Kasumi-1 (cell line): ENCODE results near the gene DDN.

Source experiments
- DNase-seq, 2 experiments: peaks; one replicate each; lab custom pipeline; 2025; lab: John Stamatoyannopoulos, UW

DDN gene

DNA sequence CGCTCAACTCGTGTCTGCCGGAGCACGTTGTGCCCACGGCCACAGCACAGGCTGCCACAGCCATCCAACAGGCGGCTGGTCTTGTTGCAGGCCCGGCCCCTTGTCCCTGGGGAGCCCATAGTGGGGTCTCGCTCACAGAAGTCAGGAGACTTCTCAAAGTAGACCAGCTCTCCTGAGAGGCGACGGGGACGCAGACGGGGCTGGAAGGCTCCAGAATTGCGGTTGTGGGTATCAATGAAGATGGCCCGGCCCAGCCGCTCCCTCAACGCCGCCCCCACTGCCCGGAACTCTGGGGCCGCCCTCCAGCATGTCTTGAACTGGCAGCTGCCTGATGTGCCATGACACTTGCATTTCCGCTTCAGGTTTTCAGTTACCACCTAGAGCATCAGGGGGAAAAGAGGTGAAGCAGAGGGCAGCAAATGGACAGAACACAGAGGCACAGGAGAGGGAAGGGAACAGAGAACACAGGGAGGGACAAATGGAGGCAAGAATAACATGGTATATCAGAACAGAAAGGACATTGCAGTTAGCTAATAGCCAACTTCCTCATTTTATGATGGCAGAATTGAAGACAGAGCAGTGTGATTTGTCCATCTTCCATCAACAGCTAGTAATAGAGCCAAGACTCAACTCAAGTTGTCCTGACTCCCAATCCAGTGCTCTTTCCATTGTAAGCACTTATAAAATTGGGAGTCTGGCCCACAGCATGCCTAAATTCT lies 32.8 kb downstream of the DDN start:
- DNase-seq: peak; percentile 47 to 67

DNA sequence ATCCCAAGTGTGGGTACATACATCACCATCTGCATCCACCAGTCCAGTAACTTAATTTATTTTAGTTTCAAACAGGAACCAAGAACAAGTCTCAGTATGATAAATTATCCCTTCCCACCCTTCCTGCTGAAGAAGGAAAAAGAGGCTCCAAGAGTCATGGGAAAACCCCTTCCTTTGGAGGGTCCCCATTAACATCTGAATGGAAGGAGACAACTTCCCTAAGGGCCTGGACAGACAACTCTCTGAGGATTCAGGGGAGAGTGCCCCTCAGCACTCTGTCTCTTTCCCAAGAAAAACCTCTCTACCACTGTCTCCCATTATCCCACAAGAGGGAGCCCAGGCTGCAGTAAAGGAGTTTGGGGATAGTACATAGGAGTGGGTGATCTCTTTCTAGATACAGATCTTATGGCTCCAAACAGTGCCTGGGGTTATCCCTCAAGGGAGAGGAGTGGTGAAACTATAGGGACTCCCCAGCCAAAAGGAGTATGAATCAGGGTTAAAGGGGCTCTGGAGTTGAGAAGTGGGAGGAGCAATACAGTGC lies 33.8 kb downstream of the DDN start:
- no peak for DNase-seq

DNA sequence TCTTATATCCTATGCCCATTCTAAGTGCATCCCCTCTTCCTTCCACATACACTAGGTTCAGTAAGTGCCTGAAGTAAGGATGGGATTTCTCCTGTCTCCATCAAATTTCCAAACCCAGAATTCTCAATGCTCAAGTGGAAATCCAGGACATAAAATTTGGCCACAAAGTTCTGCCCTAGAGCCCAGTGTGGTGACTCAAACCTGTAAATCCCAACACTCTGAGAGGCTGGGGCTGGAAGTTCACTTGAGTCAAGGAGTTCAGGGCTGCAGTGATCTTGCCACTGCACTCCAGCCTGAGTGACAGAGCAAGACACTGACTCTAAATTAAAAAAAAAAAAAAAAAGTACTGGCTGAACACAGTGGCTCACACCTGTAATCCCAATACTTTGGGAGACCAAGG lies 37.4 kb downstream of the DDN start:
- no peak for DNase-seq

DNA sequence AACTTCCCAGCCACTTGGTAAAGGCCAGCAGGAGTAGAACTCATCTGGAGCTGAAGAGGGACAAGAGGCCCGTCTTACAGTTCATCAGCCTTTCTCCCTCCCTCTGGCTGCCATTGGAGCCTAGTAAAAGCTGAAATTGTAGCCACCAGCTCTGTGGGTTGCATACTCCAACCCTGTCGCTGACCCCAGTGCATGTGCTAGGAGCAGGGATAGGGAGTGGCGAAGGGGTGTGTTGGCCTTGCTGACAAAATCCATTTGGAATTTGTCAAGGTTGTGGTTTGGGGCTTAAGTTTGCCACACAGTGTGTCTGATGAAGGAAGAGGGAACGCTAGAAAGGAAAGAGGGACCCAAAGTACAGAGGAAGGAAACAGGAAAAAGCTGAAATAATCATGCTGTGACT lies 37.8 kb downstream of the DDN start:
- no peak for DNase-seq

DNA sequence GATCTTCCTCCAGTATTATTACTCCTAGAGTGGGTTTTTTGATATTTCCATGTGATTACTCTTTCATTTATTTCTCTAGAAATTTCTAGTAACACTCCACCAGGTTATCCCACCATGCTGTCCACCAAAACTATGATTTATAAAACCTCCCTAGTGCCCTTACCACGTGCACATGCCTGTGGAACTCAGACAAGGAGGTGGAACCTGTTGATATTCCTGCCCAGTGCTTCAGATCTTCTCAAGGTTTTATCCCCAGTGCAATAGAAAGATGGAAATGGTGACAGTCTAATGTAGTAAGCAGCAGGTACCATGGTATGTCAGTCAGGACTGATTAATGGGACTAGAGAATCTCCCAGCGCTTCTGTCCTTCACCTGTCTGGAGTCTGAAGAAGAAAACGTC lies 38.3 kb downstream of the DDN start:
- DNase-seq: no peak

- peak in 1 of 2 experiments; percentile 27 for DNase-seq
Measured at GRCh38 chr12:48958049-48958388, 41.2 kb downstream of the DDN start.

GRCh38 chr12:48957141-48958048 lies 41.8 kb downstream of the DDN start, which contains the start of gene ARF3:
Gene ARF3 (minus strand): TSS chr12:48957487. CDS start chr12:48941095, 16,392 bp downstream.
- DNase-seq: peak; percentile 90 to 95

GRCh38 chr12:48956279-48957140 lies 42.7 kb downstream of the DDN start:
- peak; percentile 96 to 97 for DNase-seq

GRCh38 chr12:48954841-48955501 lies 44.2 kb downstream of the DDN start:
- peak; percentile 94 for DNase-seq

DNA sequence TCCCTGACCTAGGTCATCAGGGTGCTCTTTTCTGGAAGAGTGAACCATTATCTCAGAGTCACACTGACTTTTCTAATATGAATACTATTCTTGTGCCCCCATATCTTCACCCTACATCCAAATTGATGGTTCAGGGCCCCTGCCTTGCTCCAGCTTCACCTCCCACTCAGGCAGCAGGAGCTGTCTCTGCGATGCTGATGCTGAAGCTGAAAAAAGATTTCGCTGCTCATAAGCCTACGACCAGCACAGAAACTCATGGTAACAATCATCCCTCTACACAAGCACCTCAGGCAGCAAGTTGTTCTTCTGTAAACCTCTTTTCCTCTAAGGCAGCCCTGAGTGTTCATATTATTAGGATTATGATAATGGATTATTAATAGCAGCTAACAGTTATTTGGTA lies 45.1 kb downstream of the DDN start:
- DNase-seq: no peak

DNA sequence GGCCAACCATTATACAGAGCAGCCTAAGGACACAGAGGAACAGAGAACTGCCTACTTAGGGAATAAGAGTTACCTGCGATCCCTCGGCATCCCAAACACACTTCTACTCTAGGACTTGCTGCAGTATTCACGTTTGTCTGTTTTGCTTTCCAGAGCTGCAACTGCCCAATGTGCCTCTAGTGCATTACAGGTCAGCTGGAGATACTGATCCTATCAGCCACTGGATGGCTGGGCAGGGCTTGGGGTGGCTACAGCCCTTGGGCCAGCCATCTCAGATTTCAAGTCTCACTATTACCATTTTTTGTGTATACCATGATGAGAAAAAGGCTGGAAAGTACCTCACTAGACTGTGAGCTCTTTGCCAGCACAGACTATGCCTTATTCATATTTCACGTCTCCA lies 46.5 kb downstream of the DDN start:
- no peak for DNase-seq

DNA sequence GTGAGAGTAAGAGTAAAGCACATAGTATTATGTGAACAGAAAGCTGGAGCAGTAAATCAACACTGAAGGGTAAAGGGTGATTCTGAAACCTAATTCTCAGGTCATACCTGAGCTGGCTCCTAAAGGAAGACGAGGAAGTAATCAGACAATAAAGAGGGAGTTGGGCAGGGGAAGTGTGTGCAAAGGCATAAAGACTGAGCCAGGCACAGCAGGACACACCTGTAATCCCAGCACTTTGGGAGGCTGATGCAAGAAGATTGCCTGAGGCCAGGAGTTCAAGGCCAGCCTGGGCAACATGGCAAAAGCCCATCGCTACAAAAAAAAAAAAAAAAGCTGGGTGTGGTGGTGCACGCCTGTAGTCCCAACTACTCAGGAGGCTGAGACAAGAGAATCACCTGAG lies 51.4 kb downstream of the DDN start:
- no peak for DNase-seq

GRCh38 chr12:48946943-48947342 lies 52.2 kb downstream of the DDN start:
- DNase-seq: no peak

GRCh38 chr12:48946205-48946604 lies 53.0 kb downstream of the DDN start:
- no peak for DNase-seq
